NCI-H524 (cell line): ENCODE measurements around the gene AP1G2.
"Not testable (repeated sequence)": the region's sequence is repeated elsewhere in the genome, so short reads cannot be mapped to it uniquely, and the experiment has no call there.

Experiments
- DNase-seq, 2 experiments: peaks; one replicate each; lab custom pipeline; 2025; lab: John Stamatoyannopoulos, UW

Gene AP1G2

GRCh38 chr14:23600806-23601205, 33.2 kb upstream of the AP1G2 start:
- no peak for DNase-seq

- DNase-seq = no peak
Observed at GRCh38 chr14:23600322-23600707, 32.7 kb upstream of the AP1G2 start.

GRCh38 chr14:23594191-23594590, 26.6 kb upstream of the AP1G2 start:
- DNase-seq = not testable (repeated sequence)

GRCh38 chr14:23590198-23590597, 22.6 kb upstream of the AP1G2 start:
- DNase-seq = no peak

DNA sequence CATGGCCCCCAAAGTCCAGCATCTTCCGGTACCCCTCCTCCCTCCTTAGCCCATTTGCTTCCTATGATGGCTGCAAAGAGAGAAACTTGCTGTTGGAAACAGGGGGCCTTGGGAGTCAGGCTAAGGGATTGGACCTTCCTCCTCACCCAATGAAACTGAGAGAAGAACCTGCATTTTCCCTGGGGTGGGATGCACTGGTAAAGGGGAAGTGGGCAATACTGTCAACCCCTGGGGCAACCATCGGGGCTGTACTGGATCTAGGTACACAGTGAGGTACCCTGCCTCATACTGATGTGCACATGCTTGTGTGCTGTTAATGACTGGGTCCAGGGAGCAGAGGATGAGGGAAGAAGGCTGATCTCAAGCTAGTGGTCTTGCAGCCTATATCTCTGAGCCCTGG, 22.0 kb upstream of the AP1G2 start:
- DNase-seq = no peak

- peak; percentile 96 to 97 for DNase-seq
Observed at GRCh38 chr14:23588884-23589598, 21.4 kb upstream of the AP1G2 start.

DNA sequence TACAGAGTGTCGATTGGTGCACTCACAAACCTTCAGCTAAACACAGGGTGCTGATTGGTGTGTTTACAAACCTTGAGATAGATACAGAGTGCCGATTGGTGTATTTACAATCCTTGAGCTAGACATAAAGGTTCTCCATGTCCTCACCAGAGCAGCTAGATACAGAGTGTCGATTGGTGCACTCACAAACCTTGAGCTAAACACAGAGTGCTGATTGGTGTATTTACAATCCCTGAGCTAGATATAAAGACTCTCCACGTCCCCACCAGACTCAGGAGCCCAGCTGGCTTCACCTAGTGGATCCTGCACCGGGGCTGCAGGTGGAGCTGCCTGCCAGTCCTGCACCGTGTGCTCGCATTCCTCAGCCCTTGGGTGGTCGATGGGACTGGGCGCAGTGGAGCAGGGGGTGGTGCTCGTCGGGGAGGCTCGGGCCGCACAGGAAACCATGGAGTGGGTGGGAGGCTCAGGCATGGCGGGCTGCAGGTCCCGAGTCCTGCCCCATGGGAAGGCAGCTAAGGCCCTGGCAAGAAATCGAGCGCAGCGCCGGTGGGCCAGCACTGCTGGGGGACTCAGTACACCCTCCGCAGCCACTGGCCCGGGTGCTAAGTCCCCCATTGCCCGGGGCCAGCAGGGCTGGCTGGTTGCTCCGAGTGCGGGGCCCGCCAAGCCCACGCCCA, 17.1 kb upstream of the AP1G2 start:
- not testable (repeated sequence) for DNase-seq

GRCh38 chr14:23583761-23584526, 16.4 kb upstream of the AP1G2 start:
- not testable (repeated sequence) for DNase-seq

- no peak for DNase-seq
Observed at GRCh38 chr14:23582906-23583760, 15.5 kb upstream of the AP1G2 start.

DNA sequence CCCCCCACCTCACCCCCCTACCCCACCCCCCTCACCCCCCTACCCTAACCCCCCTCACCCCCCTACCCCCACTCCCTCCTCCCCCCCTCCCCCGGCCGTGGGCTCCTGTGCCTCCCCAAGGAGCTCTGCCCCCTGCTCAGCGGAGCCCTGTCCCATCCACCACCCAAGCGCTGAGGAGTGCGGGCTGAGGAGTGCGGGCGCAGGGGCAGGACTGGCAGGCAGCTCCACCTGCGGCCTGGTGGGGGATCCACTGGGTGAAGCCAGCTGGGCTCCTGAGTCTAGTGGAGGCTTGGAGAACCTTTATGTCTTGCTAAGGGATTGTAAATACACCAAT, 13.3 kb upstream of the AP1G2 start:
- peak; percentile 30 to 74 for DNase-seq

- no peak for DNase-seq
Observed at GRCh38 chr14:23580152-23580926, 12.7 kb upstream of the AP1G2 start.

DNA sequence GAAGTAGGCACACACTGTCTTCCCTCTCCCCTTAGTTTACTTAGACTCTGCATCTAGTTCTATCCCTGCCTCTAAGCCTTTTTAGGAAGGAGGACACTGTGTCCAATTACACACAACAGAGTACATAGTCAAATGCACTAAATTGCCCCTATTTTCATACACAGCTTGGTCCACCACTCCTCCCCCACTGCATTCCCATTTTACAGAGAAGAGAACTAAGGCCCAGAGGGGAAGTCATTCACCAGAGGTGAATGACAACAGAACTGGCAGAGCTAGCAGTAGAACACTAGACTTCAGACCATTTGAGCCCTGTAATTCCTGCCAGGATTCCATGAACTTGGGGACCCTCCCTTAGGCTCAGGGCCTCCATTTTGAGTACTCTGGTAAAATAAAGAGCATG, 12.1 kb upstream of the AP1G2 start:
- DNase-seq = no peak

DNA sequence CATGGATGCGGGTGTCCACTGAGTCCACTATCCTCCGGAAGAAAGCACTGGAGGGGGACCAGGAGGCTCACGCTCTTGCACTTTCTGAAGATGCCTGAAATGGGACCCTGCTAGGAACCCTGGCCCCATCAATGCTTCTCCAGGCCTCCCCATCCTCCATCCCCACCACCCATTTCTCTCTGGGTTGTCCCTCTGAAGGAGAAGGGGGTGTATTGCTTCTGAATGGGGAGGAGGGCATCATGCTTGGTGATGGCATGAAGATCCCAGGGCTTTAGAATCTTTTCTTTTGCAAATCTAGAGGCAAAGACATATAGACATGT, 11.7 kb upstream of the AP1G2 start:
- no peak for DNase-seq

DNA sequence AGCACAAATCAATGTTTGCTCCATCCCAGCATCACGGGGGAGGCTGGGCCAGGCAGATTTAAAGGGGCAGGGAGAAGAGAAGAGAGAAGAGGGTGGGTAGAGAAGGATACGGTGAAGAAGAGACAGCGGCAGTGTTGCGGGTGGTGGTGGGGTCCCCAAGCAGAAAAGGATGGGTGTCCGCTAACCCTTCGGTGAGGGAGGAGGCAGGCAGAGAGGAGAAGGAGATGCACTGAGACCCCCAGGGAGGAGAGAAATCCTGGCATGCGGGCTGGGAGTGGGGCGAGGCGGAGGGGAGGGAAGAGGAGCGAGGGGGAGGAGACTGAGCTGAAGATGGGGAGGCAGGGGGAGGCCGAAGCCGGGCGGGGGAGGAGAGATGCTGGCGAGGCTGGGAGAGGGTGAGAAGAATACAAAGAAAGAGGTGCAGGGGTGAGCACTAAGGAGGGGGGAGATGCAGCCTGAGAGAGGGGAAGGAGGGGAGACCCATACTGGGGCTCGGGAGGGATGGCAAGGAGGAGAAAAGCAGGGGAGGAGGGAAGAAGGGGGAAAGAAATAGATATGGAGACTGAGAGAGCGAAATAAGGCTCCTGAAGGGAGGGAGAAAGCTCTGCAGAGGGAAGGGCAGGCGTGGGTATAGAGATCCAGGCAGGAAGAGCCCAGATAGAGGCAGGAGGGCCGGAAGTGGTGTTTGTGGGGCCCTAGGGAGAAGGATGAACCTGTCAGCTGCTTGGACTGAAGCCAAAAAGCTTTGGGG, 11.1 kb upstream of the AP1G2 start, which contains the start of gene JPH4:
Gene JPH4 (minus strand): TSS at position 231 of the 751 bp plus-strand sequence. CDS start 1,337 bp downstream, outside the sequence.
- DNase-seq = peak; percentile 73 to 83

DNA sequence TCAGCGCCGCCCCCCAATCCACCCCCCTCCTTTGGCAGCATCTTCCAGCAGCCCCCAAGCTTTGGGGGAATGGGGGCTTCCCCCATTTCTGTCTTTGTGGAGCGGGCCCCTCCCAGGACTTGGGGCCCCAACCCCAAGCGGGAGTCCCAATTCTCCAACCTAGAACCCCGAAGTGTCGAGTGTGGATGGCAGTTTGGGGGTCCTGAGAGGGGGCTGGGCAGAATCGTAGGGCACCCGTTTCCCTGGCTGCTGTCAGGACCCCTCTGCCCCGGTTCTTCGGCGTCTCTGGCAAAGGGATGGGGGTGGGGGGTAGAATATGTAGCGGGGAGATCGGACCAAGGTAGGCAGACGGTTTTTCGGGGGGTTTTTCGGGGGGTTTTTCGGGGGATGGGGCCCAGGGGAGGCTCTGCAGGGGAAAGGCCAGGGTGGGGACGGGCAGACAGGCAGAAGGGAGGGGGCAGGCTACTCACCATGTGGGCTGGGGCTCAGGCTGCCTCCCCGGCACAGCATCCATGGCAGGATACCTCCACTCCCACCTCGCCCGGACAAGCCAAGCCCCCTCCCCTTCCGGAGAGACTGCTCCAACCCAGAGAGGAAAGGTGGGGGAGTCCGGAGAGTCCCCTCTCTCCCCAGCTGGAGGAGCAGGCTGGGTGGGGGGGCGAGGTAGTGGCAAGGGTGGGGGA, 10.3 kb upstream of the AP1G2 start:
- DNase-seq = peak; percentile 42 to 73

DNA sequence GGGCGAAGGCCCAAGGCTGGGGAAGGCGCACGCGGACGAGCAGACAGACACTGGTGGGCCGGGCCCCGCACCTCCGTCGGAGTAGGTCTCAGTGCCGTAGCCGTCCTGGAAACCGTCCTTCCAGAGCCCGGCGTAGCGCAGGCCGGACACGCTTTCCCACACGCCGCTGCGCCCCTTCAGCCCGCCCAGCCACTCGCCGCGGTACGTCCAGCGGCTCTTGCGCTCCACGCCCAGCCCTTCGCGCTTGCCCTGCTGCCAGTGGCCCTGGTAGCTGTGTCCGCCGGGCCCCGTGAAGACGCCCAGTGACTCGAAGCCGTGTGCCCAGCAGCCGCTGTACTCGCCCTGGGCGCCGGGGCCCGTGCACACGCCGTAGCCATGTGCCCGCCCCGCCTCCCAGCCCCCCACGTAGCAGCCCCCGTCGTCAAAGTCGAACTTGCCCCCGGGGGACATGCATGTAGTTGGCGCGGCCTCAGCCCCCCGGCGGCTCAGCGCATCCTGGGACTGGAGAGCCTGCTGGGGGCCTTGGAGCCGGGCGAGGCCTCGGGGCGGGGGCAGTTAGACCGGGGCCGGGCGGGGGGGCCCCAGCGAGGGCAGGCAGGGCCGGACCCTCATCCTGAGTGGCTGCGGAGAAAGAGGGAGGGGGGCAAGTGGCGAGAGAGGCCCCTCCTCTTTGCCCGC, 9.6 kb upstream of the AP1G2 start:
- DNase-seq = peak; percentile 67 to 71

- DNase-seq = peak in 1 of 2 experiments; percentile 46
Observed at GRCh38 chr14:23573384-23574015, 5.9 kb upstream of the AP1G2 start.

DNA sequence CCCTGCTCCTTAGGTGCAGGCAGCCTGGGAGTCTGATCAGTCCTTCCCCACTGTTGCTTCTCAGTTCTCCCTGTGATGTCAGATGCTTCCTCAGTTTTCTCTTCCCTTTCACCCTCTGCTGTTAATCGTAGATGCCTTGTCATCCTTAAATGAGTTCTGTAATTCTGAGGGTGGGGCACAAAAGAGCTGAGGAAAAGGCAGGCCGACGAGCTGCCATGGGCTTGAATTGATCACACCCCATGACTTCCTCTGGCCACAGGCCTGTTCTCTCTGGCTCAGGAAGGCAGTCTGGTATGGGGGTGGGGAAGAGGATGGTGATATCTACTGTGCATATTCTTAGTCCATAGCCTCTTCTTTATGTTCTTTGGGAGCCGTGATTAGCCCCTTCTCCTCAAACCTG, 5.2 kb upstream of the AP1G2 start:
- DNase-seq = no peak

- no peak for DNase-seq
Observed at GRCh38 chr14:23572524-23572828, 4.9 kb upstream of the AP1G2 start.
